ENCODE measurements around the gene MYMX.

The MYMX gene

DNA sequence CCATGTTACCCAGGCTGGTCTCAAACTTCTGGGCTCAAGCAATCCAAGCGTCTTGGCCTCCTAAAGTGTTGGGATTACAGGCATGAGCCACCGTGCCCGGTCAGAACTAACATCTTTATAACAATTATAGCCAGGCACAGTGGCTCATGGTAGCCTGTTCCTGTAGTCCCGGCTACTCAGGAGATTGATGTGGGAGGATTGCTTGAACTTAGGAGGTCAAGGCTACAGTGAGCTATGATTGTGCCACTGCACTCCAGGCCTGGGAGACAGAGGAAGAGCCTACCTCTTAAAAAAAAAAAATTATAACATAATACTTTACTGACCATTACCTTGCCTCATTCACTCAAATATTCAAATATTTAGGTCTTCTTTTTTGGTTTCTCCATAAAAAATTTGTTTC lies 16.8 kb upstream of the MYMX start:
- TF ChIP-seq POLR2A (IDR thresholded peaks at IDR 0.05; ENCODE audit: extremely low read depth, insufficient read length) (no peak), MYC (IDR thresholded peaks at IDR 0.05; ENCODE audit: low read depth, low read length) (no peak), MAX (IDR thresholded peaks at IDR 0.05; ENCODE audit: low read depth, low read length) (no peak)
- TF ChIP-seq, protein P1, sequence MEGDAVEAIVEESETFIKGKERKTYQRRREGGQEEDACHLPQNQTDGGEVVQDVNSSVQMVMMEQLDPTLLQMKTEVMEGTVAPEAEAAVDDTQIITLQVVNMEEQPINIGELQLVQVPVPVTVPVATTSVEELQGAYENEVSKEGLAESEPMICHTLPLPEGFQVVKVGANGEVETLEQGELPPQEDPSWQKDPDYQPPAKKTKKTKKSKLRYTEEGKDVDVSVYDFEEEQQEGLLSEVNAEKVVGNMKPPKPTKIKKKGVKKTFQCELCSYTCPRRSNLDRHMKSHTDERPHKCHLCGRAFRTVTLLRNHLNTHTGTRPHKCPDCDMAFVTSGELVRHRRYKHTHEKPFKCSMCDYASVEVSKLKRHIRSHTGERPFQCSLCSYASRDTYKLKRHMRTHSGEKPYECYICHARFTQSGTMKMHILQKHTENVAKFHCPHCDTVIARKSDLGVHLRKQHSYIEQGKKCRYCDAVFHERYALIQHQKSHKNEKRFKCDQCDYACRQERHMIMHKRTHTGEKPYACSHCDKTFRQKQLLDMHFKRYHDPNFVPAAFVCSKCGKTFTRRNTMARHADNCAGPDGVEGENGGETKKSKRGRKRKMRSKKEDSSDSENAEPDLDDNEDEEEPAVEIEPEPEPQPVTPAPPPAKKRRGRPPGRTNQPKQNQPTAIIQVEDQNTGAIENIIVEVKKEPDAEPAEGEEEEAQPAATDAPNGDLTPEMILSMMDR (IDR thresholded peaks at IDR 0.05; ENCODE audit: low read depth, low read length), result no peak
- DNase-seq (ENCODE audit: low read depth), result no peak
- H3K4me3 ChIP-seq (ENCODE audit: low read depth, low read length), result no peak overlapping the region

GRCh38 chr6:44201200-44201599 lies 15.5 kb upstream of the MYMX start:
- no peak for DNase-seq (ENCODE audit: low read depth)
- H3K4me3 ChIP-seq (ENCODE audit: low read depth, low read length), result no peak overlapping the region
- TF ChIP-seq MYC (IDR thresholded peaks at IDR 0.05; ENCODE audit: low read depth, low read length), result no peak
- no peak for TF ChIP-seq POLR2A (IDR thresholded peaks at IDR 0.05; ENCODE audit: extremely low read depth, insufficient read length)
- TF ChIP-seq MAX (IDR thresholded peaks at IDR 0.05; ENCODE audit: low read depth, low read length), result no peak
- TF ChIP-seq, protein P1 (IDR thresholded peaks at IDR 0.05; ENCODE audit: low read depth, low read length), result no peak

DNA sequence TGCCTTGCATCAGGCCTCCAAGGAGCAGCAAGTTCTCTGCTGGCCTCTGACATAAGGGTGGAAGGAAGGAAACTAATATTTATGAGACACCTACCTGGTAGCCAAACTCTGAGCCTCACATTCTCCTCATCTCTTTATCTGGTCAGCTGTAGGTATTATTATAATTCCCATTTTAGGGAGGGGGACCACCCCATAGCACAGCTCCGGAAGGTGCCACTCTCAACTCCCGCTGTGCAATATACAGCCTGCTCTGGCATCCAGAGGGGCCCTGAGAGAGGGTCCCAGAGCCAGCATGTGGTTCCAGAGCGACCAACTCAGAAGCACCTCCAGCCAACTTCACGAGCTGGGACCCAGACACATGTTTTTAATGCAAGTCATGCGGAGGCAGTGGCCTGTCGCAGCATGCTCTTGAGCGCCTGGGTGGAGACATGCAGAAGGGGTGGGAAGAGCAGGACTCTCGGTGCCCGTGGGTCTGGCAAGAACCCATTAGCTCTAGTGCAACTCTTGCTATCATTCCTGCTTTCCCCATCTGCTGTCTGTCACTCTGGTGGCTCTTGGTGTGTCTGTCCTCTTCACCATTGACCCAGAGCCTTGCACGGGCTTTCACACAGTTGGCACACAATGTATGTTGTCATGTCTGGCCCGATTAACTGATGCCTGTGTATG lies 15.0 kb upstream of the MYMX start:
- no peak for TF ChIP-seq MAX (IDR thresholded peaks at IDR 0.05; ENCODE audit: low read depth, low read length)
- no peak for TF ChIP-seq MYC (IDR thresholded peaks at IDR 0.05; ENCODE audit: low read depth, low read length)
- TF ChIP-seq, protein P1 (IDR thresholded peaks at IDR 0.05; ENCODE audit: low read depth, low read length), result no peak
- no peak for TF ChIP-seq POLR2A (IDR thresholded peaks at IDR 0.05; ENCODE audit: extremely low read depth, insufficient read length)
- DNase-seq (ENCODE audit: low read depth), result no peak
- no peak overlapping the region for H3K4me3 ChIP-seq (ENCODE audit: low read depth, low read length)

- DNase-seq (ENCODE audit: low read depth), result no peak
- TF ChIP-seq MYC (IDR thresholded peaks at IDR 0.05; ENCODE audit: low read depth, low read length) (no peak), MAX (IDR thresholded peaks at IDR 0.05; ENCODE audit: low read depth, low read length) (no peak), POLR2A (IDR thresholded peaks at IDR 0.05; ENCODE audit: extremely low read depth, insufficient read length) (no peak)
- TF ChIP-seq, protein P1 (IDR thresholded peaks at IDR 0.05; ENCODE audit: low read depth, low read length), result no peak
- no peak overlapping the region for H3K4me3 ChIP-seq (ENCODE audit: low read depth, low read length)
Measured at GRCh38 chr6:44202332-44202971, 14.3 kb upstream of the MYMX start.

- TF ChIP-seq MAX (IDR thresholded peaks at IDR 0.05; ENCODE audit: low read depth, low read length) (no peak), POLR2A (IDR thresholded peaks at IDR 0.05; ENCODE audit: extremely low read depth, insufficient read length) (no peak), MYC (IDR thresholded peaks at IDR 0.05; ENCODE audit: low read depth, low read length) (no peak)
- TF ChIP-seq, protein P1 (IDR thresholded peaks at IDR 0.05; ENCODE audit: low read depth, low read length), result no peak
- no peak overlapping the region for H3K4me3 ChIP-seq (ENCODE audit: low read depth, low read length)
- DNase-seq (ENCODE audit: low read depth), result no peak
Measured at GRCh38 chr6:44202972-44203750, 13.6 kb upstream of the MYMX start.

Data from NB4 (cell line).